GM12892 (cell line): ENCODE measurements around the gene CIB4.

Source experiments
- POLR2A ChIP-seq: IDR thresholded peaks from 2 replicates; pipeline ENCODE4 v1.6.1; 2011; ENCODE audit warnings: low read depth, low read length, control low read depth
- TAF1 ChIP-seq: IDR thresholded peaks from 2 replicates; pipeline ENCODE4 v1.6.1; 2011; ENCODE audit warnings: low read depth, mild to moderate bottlenecking, control low read depth, low read length, borderline replicate concordance

DNA sequence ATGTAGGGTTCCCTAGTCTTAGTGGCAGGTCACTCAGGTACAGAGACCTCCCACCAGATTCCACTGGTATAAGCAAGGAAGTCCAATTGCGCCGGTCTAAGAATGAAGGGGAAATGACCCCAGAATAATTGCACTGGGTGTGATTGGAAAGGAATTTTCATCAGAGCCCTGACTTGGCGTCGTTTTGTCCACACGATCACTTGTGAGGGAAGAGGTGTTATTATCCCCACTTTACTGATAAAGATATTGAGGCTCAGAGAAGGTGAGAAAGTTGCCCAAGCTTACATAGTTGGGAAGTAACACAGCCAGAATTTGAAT is 61.5 kb downstream of the CIB4 start:
- TF ChIP-seq TAF1 (no peak), POLR2A (no peak)
